HCT116 (cell line): ENCODE results near the gene CETP. TPM values are rescaled to one million over a fixed set of nuclear protein-coding genes. Genes with fewer than 3 reads are reported as not detected.

Experiments
- ATAC-seq: fragments of 200-7000 bp; cut with Tn5 transposase; 2 replicates; pipeline ENCODE4 v1.9.1; 2020; ENCODE audit warnings: mild to moderate bottlenecking, moderate library complexity
- BruUV-seq: library from RNA; stranded (reverse); fragments of 400-500 nt; replicated peaks from 2 replicates; lab custom pipeline; 2021; lab: Mats Ljungman, UMichigan
- CTCF ChIA-PET: fragments of 300-600 bp; sonication (Branson Sonifier 250); formaldehyde crosslinking; loops from one replicate; lab custom pipeline; 2021; ENCODE audit warnings: antibody characterized with exemption; lab: Charles Lee
- POLR2A ChIA-PET: fragments of 300-600, 350-600 bp; sonication (Branson Sonifier 250); formaldehyde crosslinking; loops from one replicate; lab custom pipeline; 2021; ENCODE audit warnings: antibody characterized with exemption; lab: Charles Lee
- RAD21 ChIA-PET, 2 experiments: fragments of 300-600 bp; sonication (Branson Sonifier 250); formaldehyde crosslinking; loops; one replicate each; lab custom pipeline; 2023; ENCODE audit warnings: low total read pairs in 2 of 2; ENCODE audit not compliant: uncharacterized antibody in 2 of 2, unreplicated experiment in 2 of 2, low non-redundant PET in 1 of 2; lab: Charles Lee
- DNase-seq: peaks from one replicate; pipeline ENCODE4 v3.0.0-alpha.2; 2010; ENCODE audit warnings: low read depth, low spot score
- H2AFZ ChIP-seq: fragments of 200-600 bp; shearing (Covaris generic), sonication (generic); 2 replicates; pipeline ENCODE4 v1.6.1; 2017; ENCODE audit warnings: low read depth, mixed run types, mixed read lengths, antibody characterized with exemption, low read length; ENCODE audit not compliant: poor library complexity, severe bottlenecking
- H3K27ac ChIP-seq: 2 replicates; pipeline ENCODE4 v1.5.1; 2012; ENCODE audit warnings: low read depth, low read length
- H3K27me3 ChIP-seq: fragments of 200-600 bp; sonication (generic); 2 replicates; pipeline ENCODE4 v1.6.1; 2016; ENCODE audit warnings: mixed run types, low read length, mixed read lengths; ENCODE audit not compliant: insufficient read depth
- H3K36me3 ChIP-seq, 2 experiments: fragments of 200-500 bp in 1 of 2; fragments of 200-600 bp in 1 of 2; sonication (Bioruptor generic) in 1 of 2; sonication (generic) in 1 of 2; 2 replicates each; pipeline versions ENCODE4 v1.5.1 to v1.6.1; 2014 to 2016; ENCODE audit warnings: low read length in 2 of 2, inconsistent platforms in 1 of 2, mixed read lengths in 1 of 2, mixed run types in 1 of 2; ENCODE audit not compliant: insufficient read depth in 2 of 2, control insufficient read depth in 1 of 2
- H3K4me1 ChIP-seq, 2 experiments: fragments of 200-600 bp in 1 of 2; sonication (generic) in 1 of 2; 2 replicates each; pipeline versions ENCODE4 v1.5.1 to v1.6.1; 2012 to 2017; ENCODE audit warnings: low read length in 2 of 2, inconsistent platforms in 1 of 2, mild to moderate bottlenecking in 1 of 2, mixed read lengths in 1 of 2, mixed run types in 1 of 2, moderate library complexity in 1 of 2; ENCODE audit not compliant: insufficient read depth in 2 of 2, control insufficient read depth in 1 of 2
- H3K4me2 ChIP-seq: fragments of 200-600 bp; sonication (generic); 2 replicates; pipeline ENCODE4 v1.6.1; 2017; ENCODE audit warnings: mixed run types, low read length, mixed read lengths
- H3K4me3 ChIP-seq, 2 experiments: fragments of 200-600 bp in 1 of 2; sonication (generic) in 1 of 2; replicated peaks in 1 of 2; 2 replicates each; pipeline ENCODE4 v1.5.1; 2011 to 2016; ENCODE audit warnings: low read length in 2 of 2, control low read depth in 1 of 2, low read depth in 1 of 2, mild to moderate bottlenecking in 1 of 2, mixed read lengths in 1 of 2, mixed run types in 1 of 2
- H3K79me2 ChIP-seq: fragments of 200-600 bp; sonication (generic); 2 replicates; pipeline ENCODE4 v1.6.1; 2017; ENCODE audit warnings: mild to moderate bottlenecking, mixed run types, low read length, moderate library complexity, mixed read lengths; ENCODE audit not compliant: insufficient read depth
- H3K9ac ChIP-seq: fragments of 200-600 bp; sonication (generic); 2 replicates; pipeline ENCODE4 v1.6.1; 2016; ENCODE audit warnings: low read length, mixed read lengths
- H3K9me2 ChIP-seq: fragments of 200-600 bp; sonication (generic), shearing (Covaris generic); 2 replicates; pipeline ENCODE4 v1.6.1; 2017; ENCODE audit warnings: mixed run types, mild to moderate bottlenecking, moderate library complexity; ENCODE audit not compliant: insufficient read depth
- H3K9me3 ChIP-seq, 2 experiments: fragments of 200-500 bp in 1 of 2; fragments of 200-600 bp in 1 of 2; sonication (Bioruptor generic) in 1 of 2; sonication (generic) in 1 of 2; 2 replicates each; pipeline ENCODE4 v1.6.1; 2014 to 2017; ENCODE audit warnings: low read length in 2 of 2, mixed read lengths in 2 of 2, inconsistent platforms in 1 of 2, low read depth in 1 of 2, mild to moderate bottlenecking in 1 of 2, mixed run types in 1 of 2, moderate library complexity in 1 of 2; ENCODE audit not compliant: control insufficient read depth in 1 of 2, insufficient read depth in 1 of 2
- H4K20me1 ChIP-seq: fragments of 200-600 bp; sonication (generic), shearing (Covaris generic); 2 replicates; pipeline ENCODE4 v1.6.1; 2017; ENCODE audit warnings: mixed run types, mild to moderate bottlenecking, moderate library complexity; ENCODE audit not compliant: insufficient read depth
- CEBPB ChIP-seq: IDR thresholded peaks from 2 replicates; pipeline ENCODE4 v1.6.1; 2012; ENCODE audit warnings: low read depth
- EGR1 ChIP-seq: IDR thresholded peaks from 2 replicates; pipeline ENCODE4 v1.6.1; 2012; ENCODE audit warnings: low read depth
- EZH2 ChIP-seq: fragments of 200-600 bp; sonication (generic); IDR thresholded peaks from 2 replicates; pipeline ENCODE4 v1.6.1; 2017; ENCODE audit warnings: antibody characterized with exemption, mixed run types
- FOSL1 ChIP-seq: IDR thresholded peaks from 2 replicates; pipeline ENCODE4 v1.6.1; 2012; ENCODE audit warnings: low read depth
- POLR2A ChIP-seq: IDR thresholded peaks from 2 replicates; pipeline ENCODE4 v1.7.0; 2011; ENCODE audit warnings: borderline replicate concordance; ENCODE audit not compliant: insufficient read depth, insufficient read length; ENCODE audit errors: extremely low read depth
- POLR2AphosphoS5 ChIP-seq: IDR thresholded peaks from 2 replicates; pipeline ENCODE4 v1.6.1; 2011; ENCODE audit warnings: mild to moderate bottlenecking, low read depth, low read length, moderate library complexity
- SP1 ChIP-seq: IDR thresholded peaks from 2 replicates; pipeline ENCODE4 v1.6.1; 2012; ENCODE audit warnings: low read depth
- SRF ChIP-seq: IDR thresholded peaks from 2 replicates; pipeline ENCODE4 v1.6.1; 2012; ENCODE audit warnings: low read depth
- TCF7L2 ChIP-seq: IDR thresholded peaks from 2 replicates; pipeline ENCODE4 v1.7.0; 2011; ENCODE audit warnings: borderline replicate concordance, inconsistent platforms; ENCODE audit not compliant: insufficient read depth, insufficient read length; ENCODE audit errors: extremely low read depth
- YY1 ChIP-seq: IDR thresholded peaks from 2 replicates; pipeline ENCODE4 v1.6.1; 2011; ENCODE audit warnings: low read length, low read depth, moderate library complexity, mild to moderate bottlenecking; ENCODE audit not compliant: insufficient replicate concordance; ENCODE audit errors: extremely low read depth
- ZFX ChIP-seq: fragments of 450-650 bp; IDR thresholded peaks from 2 replicates; pipeline ENCODE4 v1.6.1; 2017
- ZNF274 ChIP-seq: fragments of 200-500 bp; sonication (Bioruptor generic); IDR thresholded peaks from 2 replicates; pipeline ENCODE4 v1.6.1; 2014; ENCODE audit warnings: mild to moderate bottlenecking, low read depth, low read length, inconsistent platforms
- intact Hi-C: fragments of 100-400 bp; cut with micrococcal nuclease; formaldehyde crosslinking; loops from 2 replicates; pipeline ENCODE4 v1.10.0; 2022
- total RNA-seq: library from RNA; stranded (reverse); gene quantifications from one replicate; pipeline ENCODE4 v1.2.1, GENCODE V29; 2021; ENCODE audit not compliant: unreplicated experiment
- TF ChIP-seq, protein P1 (sequence below): IDR thresholded peaks from 2 replicates; pipeline ENCODE4 v1.6.1; 2012
- TF ChIP-seq, protein P2 (sequence below), 3 experiments: fragments of 200-600 bp in 1 of 3; sonication (generic) in 1 of 3; IDR thresholded peaks in 2 of 3; conservative IDR thresholded peaks in 1 of 3; 2 replicates each; pipeline ENCODE4 v1.5.1; 2012 to 2017; ENCODE audit warnings: low read depth in 2 of 3, low read length in 2 of 3, antibody characterized with exemption in 1 of 3, borderline replicate concordance in 1 of 3, control low read depth in 1 of 3, mild to moderate bottlenecking in 1 of 3, mixed read lengths in 1 of 3, mixed run types in 1 of 3, moderate library complexity in 1 of 3; ENCODE audit not compliant: insufficient read depth in 1 of 3
- TF ChIP-seq, protein P3 (sequence below): IDR thresholded peaks from 2 replicates; pipeline ENCODE4 v1.6.1; 2011; ENCODE audit warnings: mild to moderate bottlenecking, low read length, moderate library complexity; ENCODE audit not compliant: insufficient replicate concordance; ENCODE audit errors: extremely low read depth

Gene CETP
- total RNA-seq, 1 experiment from 2014 or later: not detected

DNA sequence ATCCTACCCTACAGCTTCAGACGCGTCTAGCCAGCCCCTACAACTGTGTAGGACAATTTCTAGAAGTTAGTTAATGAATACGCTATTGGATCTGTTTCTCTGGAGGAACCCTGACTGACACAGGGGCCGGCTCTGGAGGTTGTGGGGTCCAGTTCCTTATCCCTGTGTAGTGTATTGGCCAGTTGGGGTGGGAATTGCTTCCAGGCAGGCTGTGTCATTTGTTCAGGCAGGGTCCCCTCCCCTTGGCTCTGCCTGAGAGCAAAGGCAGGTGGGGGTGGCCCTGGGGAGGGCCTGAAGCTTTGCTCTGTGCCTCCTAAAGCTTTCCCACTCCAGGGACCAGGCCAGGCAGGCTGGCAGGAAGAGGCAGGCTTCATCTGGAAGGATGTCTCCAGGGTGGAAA is 11.7 kb upstream of the CETP start:
- ChIA-PET CTCF (interaction anchor here (1.6 kb wide), 1 partner anchor 157 kb away, joined by 5 read pairs; no protein-coding TSS in a partner anchor), POLR2A (no interaction called here), RAD21 (no interaction called here)
- ATAC-seq: no peak
- Histone ChIP-seq H3K4me2 (no peak overlapping the region), H3K79me2 (no peaks in the 10 kb centered on the region), H3K27ac (no peak overlapping the region), H3K36me3 (peaks cover under 1 to 5% of the 10 kb centered on the region in 2 experiments; a peak in 2 of 4 replicates), H3K9ac (no peak overlapping the region), H3K9me2 (no peaks in the 10 kb centered on the region), H3K9me3 (no peaks in the 10 kb centered on the region), H3K4me1 (no peaks in the 10 kb centered on the region; a peak in 1 of 4 replicates), H2AFZ (no peak overlapping the region), H3K27me3 (no peaks in the 10 kb centered on the region), H4K20me1 (no peaks in the 10 kb centered on the region), H3K4me3 (no peak overlapping the region)
- intact Hi-C loops: no loop called here
- TF ChIP-seq EGR1: no peak
- TF ChIP-seq ZFX: no peak
- TF ChIP-seq FOSL1: no peak
- no peak for TF ChIP-seq YY1
- no peak for TF ChIP-seq POLR2A
- no peak for TF ChIP-seq EZH2
- no peak for TF ChIP-seq POLR2AphosphoS5
- no TSS peak for BruUV-seq
- no peak for DNase-seq

DNA sequence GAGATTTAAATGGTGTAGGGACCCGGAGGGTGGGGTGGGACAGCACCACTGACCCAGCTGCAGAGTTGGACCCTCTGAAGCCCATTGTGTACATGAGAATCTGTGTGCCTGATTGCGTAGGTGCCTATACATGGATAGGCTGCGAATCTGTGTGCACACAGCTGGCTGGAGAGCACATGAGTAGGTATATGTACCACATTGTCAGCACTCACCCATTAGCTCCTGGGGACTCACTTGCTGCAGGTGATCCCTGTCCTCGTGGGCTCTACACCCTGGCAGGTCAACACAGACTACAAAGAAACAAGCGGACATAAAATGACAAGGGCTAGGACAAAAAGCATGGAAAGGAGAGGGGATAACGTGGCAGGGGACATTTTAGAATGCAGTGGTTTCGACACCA is 11.3 kb upstream of the CETP start:
- POLR2A ChIA-PET: interaction anchor here (1.5 kb wide), 1 partner anchor 19 kb away, joined by 5 read pairs; the partner anchor contains the start of gene HERPUD1
- RAD21 ChIA-PET: interaction anchor here in 1 of 2 experiments (1.1 kb wide), 1 partner anchor 10 kb away, joined by 3 read pairs; no protein-coding TSS in a partner anchor
- H3K9me3 ChIP-seq: no peaks in the 10 kb centered on the region
- no peak overlapping the region for H2AFZ ChIP-seq
- H4K20me1 ChIP-seq: no peaks in the 10 kb centered on the region
- H3K9me2 ChIP-seq: no peaks in the 10 kb centered on the region
- H3K79me2 ChIP-seq: no peaks in the 10 kb centered on the region
- intact Hi-C loops: no loop called here
- no peak overlapping the region for H3K9ac ChIP-seq
- DNase-seq (no peak), ATAC-seq (no peak)
- no peak overlapping the region for H3K4me3 ChIP-seq
- H3K27ac ChIP-seq: no peak overlapping the region
- no peaks in the 10 kb centered on the region for H3K27me3 ChIP-seq
- BruUV-seq: no TSS peak
- no peaks in the 10 kb centered on the region for H3K4me1 ChIP-seq
- CTCF ChIA-PET: interaction anchor here (1.6 to 2.2 kb wide), 2 partner anchors 83 to 157 kb away, joined by 5 to 7 read pairs; no protein-coding TSS in a partner anchor
- H3K36me3 ChIP-seq: peaks cover 0 to under 1% of the 10 kb centered on the region in 2 experiments; a peak in 1 of 4 replicates
- TF ChIP-seq, protein P1, sequence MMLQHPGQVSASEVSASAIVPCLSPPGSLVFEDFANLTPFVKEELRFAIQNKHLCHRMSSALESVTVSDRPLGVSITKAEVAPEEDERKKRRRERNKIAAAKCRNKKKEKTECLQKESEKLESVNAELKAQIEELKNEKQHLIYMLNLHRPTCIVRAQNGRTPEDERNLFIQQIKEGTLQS: no peak
- TF ChIP-seq ZFX: no peak
- no peak for TF ChIP-seq TCF7L2
- TF ChIP-seq SP1: no peak
- TF ChIP-seq CEBPB: no peak
- no peak for TF ChIP-seq EGR1
- TF ChIP-seq ZNF274: no peak
- TF ChIP-seq, protein P2, sequence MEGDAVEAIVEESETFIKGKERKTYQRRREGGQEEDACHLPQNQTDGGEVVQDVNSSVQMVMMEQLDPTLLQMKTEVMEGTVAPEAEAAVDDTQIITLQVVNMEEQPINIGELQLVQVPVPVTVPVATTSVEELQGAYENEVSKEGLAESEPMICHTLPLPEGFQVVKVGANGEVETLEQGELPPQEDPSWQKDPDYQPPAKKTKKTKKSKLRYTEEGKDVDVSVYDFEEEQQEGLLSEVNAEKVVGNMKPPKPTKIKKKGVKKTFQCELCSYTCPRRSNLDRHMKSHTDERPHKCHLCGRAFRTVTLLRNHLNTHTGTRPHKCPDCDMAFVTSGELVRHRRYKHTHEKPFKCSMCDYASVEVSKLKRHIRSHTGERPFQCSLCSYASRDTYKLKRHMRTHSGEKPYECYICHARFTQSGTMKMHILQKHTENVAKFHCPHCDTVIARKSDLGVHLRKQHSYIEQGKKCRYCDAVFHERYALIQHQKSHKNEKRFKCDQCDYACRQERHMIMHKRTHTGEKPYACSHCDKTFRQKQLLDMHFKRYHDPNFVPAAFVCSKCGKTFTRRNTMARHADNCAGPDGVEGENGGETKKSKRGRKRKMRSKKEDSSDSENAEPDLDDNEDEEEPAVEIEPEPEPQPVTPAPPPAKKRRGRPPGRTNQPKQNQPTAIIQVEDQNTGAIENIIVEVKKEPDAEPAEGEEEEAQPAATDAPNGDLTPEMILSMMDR (IDR thresholded peaks at IDR 0.05 in 2 of 3, conservative IDR thresholded peaks at IDR 0.05 in 1 of 3; ENCODE audit: borderline replicate concordance in 1 of 3, insufficient read depth in 1 of 3, low read depth in 2 of 3, low read length in 2 of 3): no peak
- TF ChIP-seq SRF: no peak
- TF ChIP-seq, protein P3, sequence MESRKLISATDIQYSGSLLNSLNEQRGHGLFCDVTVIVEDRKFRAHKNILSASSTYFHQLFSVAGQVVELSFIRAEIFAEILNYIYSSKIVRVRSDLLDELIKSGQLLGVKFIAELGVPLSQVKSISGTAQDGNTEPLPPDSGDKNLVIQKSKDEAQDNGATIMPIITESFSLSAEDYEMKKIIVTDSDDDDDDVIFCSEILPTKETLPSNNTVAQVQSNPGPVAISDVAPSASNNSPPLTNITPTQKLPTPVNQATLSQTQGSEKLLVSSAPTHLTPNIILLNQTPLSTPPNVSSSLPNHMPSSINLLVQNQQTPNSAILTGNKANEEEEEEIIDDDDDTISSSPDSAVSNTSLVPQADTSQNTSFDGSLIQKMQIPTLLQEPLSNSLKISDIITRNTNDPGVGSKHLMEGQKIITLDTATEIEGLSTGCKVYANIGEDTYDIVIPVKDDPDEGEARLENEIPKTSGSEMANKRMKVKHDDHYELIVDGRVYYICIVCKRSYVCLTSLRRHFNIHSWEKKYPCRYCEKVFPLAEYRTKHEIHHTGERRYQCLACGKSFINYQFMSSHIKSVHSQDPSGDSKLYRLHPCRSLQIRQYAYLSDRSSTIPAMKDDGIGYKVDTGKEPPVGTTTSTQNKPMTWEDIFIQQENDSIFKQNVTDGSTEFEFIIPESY: no peak
- H3K4me2 ChIP-seq: no peak overlapping the region
